Measurements from ENCODE around the gene ZBTB7C. TPM values are rescaled to one million over a fixed set of nuclear protein-coding genes. Genes with fewer than 3 reads are reported as not detected.

Gene ZBTB7C
- total and polyA plus RNA-seq, 2 of the 4 experiments (the other 2 are of a cell fraction): not detected

DNA sequence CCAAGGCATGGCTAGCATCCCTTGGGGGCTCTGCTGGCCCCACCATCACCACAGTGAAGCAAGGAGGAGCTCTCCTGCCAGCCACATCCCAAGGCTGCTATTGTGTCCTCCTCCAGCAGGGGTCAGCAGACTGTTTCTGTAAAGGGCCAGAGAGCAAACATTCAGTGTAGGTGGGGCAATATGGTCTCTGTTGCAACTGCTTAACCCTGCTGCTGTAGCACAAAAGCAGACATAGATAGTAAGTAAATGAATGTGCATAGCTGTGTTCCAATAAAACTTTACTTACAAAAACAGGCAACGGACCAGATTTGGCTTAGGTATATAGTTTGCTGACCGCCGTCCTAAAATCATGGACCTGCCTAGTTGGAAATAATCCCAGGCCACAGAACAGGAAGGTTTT is 36.4 kb upstream of the ZBTB7C start:
- H2AFZ ChIP-seq (replicated peaks; ENCODE audit: low read length, poor library complexity): peak overlapping the region; percentile 62
- H3K4ac ChIP-seq (ENCODE audit: low read depth, low read length): no peak overlapping the region
- DNase-seq (peak; percentile 74), ATAC-seq (ENCODE audit: low read depth) (peak; percentile 92)
- ChIA-PET POLR2A (ENCODE audit: unreplicated experiment) (no interaction called here), CTCF (interaction anchor here (0.5 to 2.4 kb wide), 17 partner anchors 9 to 867 kb away, joined by 3 to 20 read pairs (median 4); no protein-coding TSS in a partner anchor)
- no peak overlapping the region for H2BK20ac ChIP-seq (ENCODE audit: low read depth, low read length)
- no peak overlapping the region for H2BK5ac ChIP-seq (ENCODE audit: low read depth, low read length, poor library complexity, severe bottlenecking)
- peak; percentile 73 for TF ChIP-seq RAD21 (IDR thresholded peaks at IDR 0.05; ENCODE audit: low read length)
- no peak for TF ChIP-seq MAFK (IDR thresholded peaks at IDR 0.05; ENCODE audit: low read depth, low read length)
- peak; percentile 61 for TF ChIP-seq SMC3 (IDR thresholded peaks at IDR 0.05; ENCODE audit: low read depth, low read length)
- TF ChIP-seq MXI1 (IDR thresholded peaks at IDR 0.05; ENCODE audit: borderline replicate concordance, low read depth, low read length): no peak
- peak; percentile 92 for TF ChIP-seq CEBPB (IDR thresholded peaks at IDR 0.05; ENCODE audit: low read depth, low read length)
- TF ChIP-seq BHLHE40 (IDR thresholded peaks at IDR 0.05; ENCODE audit: low read depth, low read length): no peak
- no peak for TF ChIP-seq RCOR1 (IDR thresholded peaks at IDR 0.05; ENCODE audit: insufficient replicate concordance, low read length)
- TF ChIP-seq, protein P1, sequence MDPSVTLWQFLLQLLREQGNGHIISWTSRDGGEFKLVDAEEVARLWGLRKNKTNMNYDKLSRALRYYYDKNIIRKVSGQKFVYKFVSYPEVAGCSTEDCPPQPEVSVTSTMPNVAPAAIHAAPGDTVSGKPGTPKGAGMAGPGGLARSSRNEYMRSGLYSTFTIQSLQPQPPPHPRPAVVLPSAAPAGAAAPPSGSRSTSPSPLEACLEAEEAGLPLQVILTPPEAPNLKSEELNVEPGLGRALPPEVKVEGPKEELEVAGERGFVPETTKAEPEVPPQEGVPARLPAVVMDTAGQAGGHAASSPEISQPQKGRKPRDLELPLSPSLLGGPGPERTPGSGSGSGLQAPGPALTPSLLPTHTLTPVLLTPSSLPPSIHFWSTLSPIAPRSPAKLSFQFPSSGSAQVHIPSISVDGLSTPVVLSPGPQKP (IDR thresholded peaks at IDR 0.05; ENCODE audit: borderline replicate concordance, low read depth, low read length): no peak
- TF ChIP-seq, protein P2, sequence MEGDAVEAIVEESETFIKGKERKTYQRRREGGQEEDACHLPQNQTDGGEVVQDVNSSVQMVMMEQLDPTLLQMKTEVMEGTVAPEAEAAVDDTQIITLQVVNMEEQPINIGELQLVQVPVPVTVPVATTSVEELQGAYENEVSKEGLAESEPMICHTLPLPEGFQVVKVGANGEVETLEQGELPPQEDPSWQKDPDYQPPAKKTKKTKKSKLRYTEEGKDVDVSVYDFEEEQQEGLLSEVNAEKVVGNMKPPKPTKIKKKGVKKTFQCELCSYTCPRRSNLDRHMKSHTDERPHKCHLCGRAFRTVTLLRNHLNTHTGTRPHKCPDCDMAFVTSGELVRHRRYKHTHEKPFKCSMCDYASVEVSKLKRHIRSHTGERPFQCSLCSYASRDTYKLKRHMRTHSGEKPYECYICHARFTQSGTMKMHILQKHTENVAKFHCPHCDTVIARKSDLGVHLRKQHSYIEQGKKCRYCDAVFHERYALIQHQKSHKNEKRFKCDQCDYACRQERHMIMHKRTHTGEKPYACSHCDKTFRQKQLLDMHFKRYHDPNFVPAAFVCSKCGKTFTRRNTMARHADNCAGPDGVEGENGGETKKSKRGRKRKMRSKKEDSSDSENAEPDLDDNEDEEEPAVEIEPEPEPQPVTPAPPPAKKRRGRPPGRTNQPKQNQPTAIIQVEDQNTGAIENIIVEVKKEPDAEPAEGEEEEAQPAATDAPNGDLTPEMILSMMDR (conservative IDR thresholded peaks at IDR 0.05; ENCODE audit: low read depth, low read length): peak; percentile 88
- no peak overlapping the region for H3K14ac ChIP-seq (replicated peaks; ENCODE audit: low read depth, low read length)
- BruUV-seq (replicated peaks): no TSS peak
- no peak overlapping the region for H2BK120ac ChIP-seq (ENCODE audit: low read depth, low read length)
- H3K9ac ChIP-seq (ENCODE audit: low read depth, low read length): no peak overlapping the region
- no peaks in the 10 kb centered on the region for H3K79me1 ChIP-seq (ENCODE audit: low read depth in 1 of 2, low read length in 2 of 2)
- peaks cover 62% of the 10 kb centered on the region for H3K27me3 ChIP-seq (ENCODE audit: control insufficient read depth, insufficient read depth, low read length)
- no peak overlapping the region for H3K4me2 ChIP-seq (ENCODE audit: low read depth, low read length)
- intact Hi-C loops (cut with micrococcal nuclease) (loop anchor here (1.0 to 10.0 kb wide), 2 partner anchors 20 to 671 kb away; no protein-coding TSS in a partner anchor), dilution Hi-C loops (cut with HindIII; ENCODE audit: low sequenced_read_pairs, unreplicated experiment) (no loop called here), in situ Hi-C loops (cut with MboI; ENCODE audit: low sequenced_read_pairs) (loop anchor here (5.0 to 10.0 kb wide), 2 partner anchors 413 to 671 kb away; no protein-coding TSS in a partner anchor)
- H3K9me3 ChIP-seq (ENCODE audit: control insufficient read depth, insufficient read depth, low read length): no peaks in the 10 kb centered on the region
- H4K91ac ChIP-seq (ENCODE audit: insufficient read depth, low read depth, low read length): no peak overlapping the region
- no peak overlapping the region for H2AK9ac ChIP-seq (replicated peaks; ENCODE audit: low read depth, low read length, poor library complexity)
- no CpG with 5 or more reads among the region's 3 CpGs for WGBS, 2 experiments (ENCODE audit: extremely low coverage in 2 of 2, insufficient read length in 1 of 2)
- H4K5ac ChIP-seq (ENCODE audit: low read depth, low read length): no peak overlapping the region
- no peak overlapping the region for H3K27ac ChIP-seq (ENCODE audit: insufficient read depth, low read length)
- no peaks in the 10 kb centered on the region for H3K9me1 ChIP-seq (ENCODE audit: insufficient read depth, low read length)
- no peak overlapping the region for H3K4me3 ChIP-seq (ENCODE audit: insufficient read depth, low read depth, low read length)
- no peaks in the 10 kb centered on the region for H3K4me1 ChIP-seq (ENCODE audit: control insufficient read depth, insufficient read depth, low read length)
- H4K8ac ChIP-seq (ENCODE audit: low read depth in 2 of 2, low read length in 2 of 2): no peak overlapping the region
- no peak overlapping the region for H2AK5ac ChIP-seq (ENCODE audit: low read depth, low read length)
- H3K18ac ChIP-seq (ENCODE audit: low read depth, low read length): no peak overlapping the region
- H2BK15ac ChIP-seq (ENCODE audit: low read depth, low read length): no peak overlapping the region
- no peaks in the 10 kb centered on the region for H4K20me1 ChIP-seq (ENCODE audit: insufficient read depth, low read length)
- no peaks in the 10 kb centered on the region for H3K36me3 ChIP-seq (ENCODE audit: control insufficient read depth, insufficient read depth, low read length)
- no peak overlapping the region for H3K56ac ChIP-seq (ENCODE audit: extremely low read depth, insufficient read depth, low read length)
- H3K23ac ChIP-seq (ENCODE audit: low read depth, low read length): no peak overlapping the region
